ENCODE results near the gene CDKL5.
"Not testable (repeated sequence)": the region's sequence is repeated elsewhere in the genome, so short reads cannot be mapped to it uniquely, and the experiment has no call there.

The CDKL5 gene

GRCh38 chrX:18425199-18426003, at the start of gene CDKL5:
Gene CDKL5, plus strand, starts transcription at chrX:18425608. Its CDS starts 81,489 bp downstream, at chrX:18507097.
- peak; percentile 69 for DNase-seq

DNA sequence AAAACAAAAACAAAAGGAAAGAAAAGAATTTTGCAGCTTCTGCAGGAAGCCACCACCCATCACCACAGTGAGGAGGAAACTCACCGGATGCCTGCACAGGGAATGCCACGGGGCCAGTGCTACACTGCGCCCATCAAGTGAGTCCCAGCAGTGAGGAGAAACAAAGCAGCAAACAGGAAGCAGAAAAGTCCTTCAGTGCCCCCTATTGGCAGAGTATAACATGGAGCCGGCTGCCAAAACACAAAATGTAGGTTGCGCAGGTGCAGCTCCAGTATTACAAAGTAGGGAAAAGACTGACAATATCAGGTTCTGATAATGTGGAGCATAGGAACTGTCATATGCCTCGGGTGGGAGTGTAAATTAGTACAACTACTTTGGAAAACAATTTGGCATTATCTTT, 47.6 kb upstream of the CDKL5 start:
- no peak for DNase-seq

GRCh38 chrX:18389966-18390365, 35.4 kb upstream of the CDKL5 start:
- no peak for DNase-seq

GRCh38 chrX:18390941-18391538, 34.4 kb upstream of the CDKL5 start:
- DNase-seq, result peak; percentile 26

DNA sequence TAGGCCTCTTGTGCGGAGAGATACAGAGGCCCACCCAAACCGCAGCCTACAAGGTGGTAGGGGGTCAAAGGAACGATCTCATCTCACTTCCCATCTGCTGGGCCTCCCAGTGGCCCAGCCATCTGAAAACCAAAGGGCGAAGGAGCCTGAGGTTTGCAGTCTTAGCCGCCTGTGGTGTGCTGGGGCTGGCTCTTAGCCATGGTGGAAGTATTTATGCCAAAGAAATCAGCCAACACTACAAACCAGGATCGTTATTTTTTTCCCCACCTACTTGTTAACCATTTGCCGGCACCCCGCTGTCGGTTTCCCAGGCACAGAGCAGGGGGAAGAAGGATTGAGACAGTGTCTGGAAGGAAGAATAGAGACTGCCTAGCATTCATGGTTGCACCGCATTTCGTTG, 30.9 kb upstream of the CDKL5 start:
- DNase-seq, result no peak

- DNase-seq, result no peak
These were observed 23.6 kb upstream of the CDKL5 start for GRCh38 chrX:18401848-18402213.

DNA sequence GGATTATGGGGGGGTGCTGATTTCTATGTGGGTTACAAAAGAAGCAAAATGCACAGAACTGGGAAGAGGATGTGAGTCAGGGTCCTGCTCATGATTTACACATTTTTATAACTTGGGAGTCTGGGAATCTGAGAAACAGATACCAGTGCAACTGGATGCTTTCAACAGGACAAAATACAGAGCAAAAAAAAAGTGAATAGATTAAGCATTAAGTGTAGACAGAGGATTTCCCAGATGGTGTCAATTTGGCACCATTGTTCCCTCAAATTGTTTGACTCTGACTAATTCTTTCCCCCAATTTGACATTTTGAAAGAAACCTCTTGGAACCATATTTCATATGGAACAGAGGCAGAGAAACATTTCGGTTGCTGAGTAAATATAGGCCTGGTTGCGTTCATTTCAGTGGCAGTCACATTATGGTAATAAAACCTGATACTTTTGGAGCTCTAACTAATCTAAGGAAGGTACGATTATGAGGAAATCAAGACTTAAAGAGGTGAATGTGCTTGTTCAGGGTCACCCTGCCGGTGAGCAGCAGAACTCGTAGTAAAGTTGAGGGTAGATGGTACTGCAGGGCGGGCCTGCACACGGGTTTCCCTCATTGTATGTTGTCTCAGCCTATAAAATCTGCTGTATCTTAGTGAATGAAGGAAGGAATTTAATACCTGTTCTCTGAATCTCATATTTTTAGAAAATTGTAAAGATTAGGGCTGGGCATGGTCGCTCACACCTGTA, 18.7 kb upstream of the CDKL5 start:
- DNase-seq, result no peak

DNA sequence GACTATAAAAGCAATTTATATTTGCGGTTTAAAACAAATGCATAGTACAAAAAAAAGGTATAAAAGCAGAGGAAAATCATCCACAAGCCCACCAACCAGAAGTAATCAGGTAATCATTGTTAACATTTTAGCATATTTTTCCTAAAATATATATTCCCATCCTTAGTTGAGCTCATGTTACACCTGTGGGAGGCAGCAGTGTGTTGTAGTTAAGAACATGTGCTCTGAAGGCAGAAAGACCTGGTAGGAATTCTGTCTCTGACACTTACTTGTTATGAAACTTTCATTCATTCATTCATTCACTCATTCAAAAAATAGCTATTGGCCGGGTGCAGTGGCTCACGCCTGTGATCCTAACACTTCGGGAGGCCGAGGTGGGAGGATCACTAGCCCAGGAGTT, 15.4 kb upstream of the CDKL5 start:
- no peak for DNase-seq

- DNase-seq, result no peak
These were observed 10.0 kb upstream of the CDKL5 start for GRCh38 chrX:18415386-18415785.

GRCh38 chrX:18422325-18422724, 3.1 kb upstream of the CDKL5 start:
- DNase-seq, result no peak

DNA sequence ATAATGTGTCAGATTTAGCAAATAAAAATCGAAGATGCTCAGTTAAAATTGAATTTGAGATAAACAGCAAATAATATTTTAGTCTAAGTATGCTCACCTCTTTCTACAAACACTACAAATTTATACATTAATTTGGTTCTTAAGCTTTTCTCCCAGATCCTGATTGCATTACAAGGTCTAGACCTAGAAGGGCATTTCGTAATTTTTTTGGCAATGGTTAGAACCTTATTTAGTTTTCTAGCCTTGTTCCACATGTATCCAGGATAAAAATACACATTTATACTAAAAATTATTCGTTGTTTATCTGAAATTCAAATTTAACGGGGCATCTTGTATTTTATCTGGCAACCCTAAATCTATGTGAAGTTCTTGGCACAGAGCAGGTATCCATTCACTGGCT, 2.5 kb upstream of the CDKL5 start:
- no peak for DNase-seq

- DNase-seq, result peak; percentile 11
These were observed 768 bp upstream of the CDKL5 start for GRCh38 chrX:18424482-18425198.

GRCh38 chrX:18426004-18426320, 554 bp downstream of the CDKL5 start:
- no peak for DNase-seq

GRCh38 chrX:18428006-18428405, 2.6 kb downstream of the CDKL5 start:
- no peak for DNase-seq

DNA sequence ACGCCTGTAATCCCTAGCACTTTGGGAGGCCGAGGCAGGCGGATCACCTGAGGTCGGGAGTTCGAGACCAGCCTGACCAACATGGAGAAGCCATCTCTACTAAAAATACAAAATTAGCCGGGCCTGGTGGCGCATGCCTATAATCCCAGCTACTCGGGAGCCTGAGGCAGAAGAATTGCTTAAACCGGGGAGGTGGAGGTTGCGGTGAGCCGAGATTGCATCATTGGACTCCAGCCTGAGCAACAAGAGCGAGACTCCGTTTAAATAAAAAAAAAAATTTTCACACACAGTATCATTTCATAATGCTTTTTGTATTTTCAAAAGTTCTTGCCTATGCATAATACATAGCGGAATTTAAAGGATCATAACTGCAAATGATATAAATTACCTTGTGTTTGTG, 7.9 kb downstream of the CDKL5 start:
- not testable (repeated sequence) for DNase-seq

DNA sequence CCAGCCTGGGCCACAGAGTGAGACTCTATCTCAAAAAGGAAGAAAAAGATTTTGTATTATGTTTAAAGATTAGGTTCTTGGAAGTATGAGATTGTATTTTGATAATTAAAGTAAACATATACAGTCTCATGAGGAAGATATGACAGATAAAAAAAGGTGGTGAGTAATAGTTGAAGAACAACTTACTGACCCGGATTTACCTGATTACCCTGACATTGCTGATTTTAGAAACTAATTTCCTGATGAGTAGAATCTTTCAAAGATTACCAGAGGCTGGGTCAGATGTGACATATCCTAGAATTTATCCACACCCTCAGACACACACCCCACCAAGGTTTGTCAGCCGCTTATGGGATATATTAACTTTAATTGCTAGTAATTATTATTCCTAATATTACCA, 9.5 kb downstream of the CDKL5 start:
- DNase-seq, result no peak

DNA sequence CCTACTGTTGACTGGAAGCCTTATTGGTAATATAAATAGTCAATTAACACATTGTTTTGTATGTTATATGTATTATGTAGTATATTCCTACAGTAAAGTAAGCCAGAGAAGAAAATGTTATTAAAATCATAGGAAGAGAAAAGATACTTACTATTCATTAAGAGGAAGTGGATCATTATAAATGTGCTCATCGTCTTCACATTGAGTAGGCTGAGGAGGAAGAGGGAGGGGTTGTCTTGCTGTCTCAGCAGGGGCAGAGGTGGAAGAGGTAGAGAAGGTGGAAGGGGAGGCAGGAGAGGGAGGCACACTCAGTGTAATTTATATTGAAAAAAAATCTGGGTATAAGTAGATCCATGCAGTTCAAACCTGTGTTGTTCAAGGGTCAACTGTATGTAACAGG, 10.6 kb downstream of the CDKL5 start:
- no peak for DNase-seq

DNA sequence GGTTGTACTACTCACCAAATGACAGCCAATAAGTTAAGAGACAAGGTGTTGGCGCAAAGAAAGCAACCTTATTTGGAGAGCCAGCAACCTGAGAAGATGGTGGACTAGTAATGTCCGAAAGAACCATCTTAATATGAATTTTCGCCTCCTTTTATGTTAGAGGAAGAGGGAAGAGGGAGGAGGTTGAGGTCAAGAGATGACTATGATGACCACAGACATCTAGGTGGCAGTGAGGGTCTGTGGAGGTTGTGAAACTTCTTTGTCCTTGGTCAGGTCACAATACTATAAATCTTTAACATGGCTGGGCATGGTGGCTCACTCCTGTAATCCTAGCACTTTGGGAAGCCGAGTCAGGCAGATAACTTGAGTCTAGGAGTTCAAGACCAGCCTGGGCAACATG, 15.4 kb downstream of the CDKL5 start:
- DNase-seq, result no peak

DNA sequence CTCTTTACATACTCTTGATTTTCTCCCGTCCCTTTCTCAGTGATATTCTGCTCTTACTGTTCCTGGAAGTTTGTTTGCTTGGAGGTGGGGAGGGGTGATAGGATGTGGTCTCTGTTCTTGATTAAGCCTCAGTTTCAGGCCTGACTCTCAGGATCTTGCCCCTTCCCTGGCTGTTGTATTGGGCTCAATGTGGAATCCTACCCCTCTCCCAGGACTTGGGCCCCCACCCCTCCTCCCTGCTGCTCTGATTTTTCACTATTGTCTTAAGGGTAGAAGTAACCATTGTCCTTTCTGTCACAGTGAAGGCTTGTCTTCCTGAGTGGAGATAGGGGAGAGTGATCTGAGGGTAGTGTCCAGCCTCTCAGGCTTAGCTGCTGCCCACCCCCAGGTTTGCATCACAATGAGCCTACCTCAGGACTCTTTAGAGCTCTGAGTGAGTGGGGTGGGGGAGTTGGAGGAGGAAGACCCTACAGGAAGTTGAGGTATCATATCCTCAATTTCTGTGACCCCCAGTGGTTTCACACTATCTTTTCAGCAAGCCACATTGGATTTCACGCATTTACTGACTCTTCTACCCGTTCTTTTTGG, 16.5 kb downstream of the CDKL5 start:
- no peak for DNase-seq

GRCh38 chrX:18448416-18448815, 23.0 kb downstream of the CDKL5 start:
- DNase-seq, result no peak

- no peak for DNase-seq
These were observed 23.8 kb downstream of the CDKL5 start for GRCh38 chrX:18449236-18449635.

DNA sequence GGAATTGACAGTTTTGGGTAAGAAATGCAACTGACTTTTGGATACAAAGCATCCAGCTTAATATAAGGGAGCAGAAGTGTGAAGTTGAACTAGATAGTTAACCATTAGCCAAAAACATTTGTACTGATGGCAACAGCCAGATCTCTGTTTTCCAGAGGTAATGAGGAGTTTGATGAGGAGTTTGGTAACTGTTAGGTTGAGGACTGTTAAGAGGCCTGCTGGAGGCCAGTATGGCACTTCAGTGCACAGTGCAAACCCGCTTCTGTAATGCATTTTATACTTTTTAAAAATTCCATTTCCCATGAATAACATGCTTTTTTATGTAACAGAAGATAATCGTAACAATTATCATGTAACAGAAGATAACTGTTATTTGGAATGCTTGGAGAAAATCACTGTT, 30.0 kb downstream of the CDKL5 start:
- DNase-seq, result no peak

GRCh38 chrX:18457000-18457399, 31.6 kb downstream of the CDKL5 start:
- no peak for DNase-seq

Measured in DMS79 treated with DMSO at 0.1 percent for 48 hours (cell line).